ENCODE measurements around the gene ASB18. TPM values are rescaled to one million over a fixed set of nuclear protein-coding genes. Genes with fewer than 3 reads are reported as not detected.
A peak's percentile ranks its signal among the peaks of the same experiment; 100 is the strongest.

The ASB18 gene
- total RNA-seq, 2 donors from 2014 or later: not detected

DNA sequence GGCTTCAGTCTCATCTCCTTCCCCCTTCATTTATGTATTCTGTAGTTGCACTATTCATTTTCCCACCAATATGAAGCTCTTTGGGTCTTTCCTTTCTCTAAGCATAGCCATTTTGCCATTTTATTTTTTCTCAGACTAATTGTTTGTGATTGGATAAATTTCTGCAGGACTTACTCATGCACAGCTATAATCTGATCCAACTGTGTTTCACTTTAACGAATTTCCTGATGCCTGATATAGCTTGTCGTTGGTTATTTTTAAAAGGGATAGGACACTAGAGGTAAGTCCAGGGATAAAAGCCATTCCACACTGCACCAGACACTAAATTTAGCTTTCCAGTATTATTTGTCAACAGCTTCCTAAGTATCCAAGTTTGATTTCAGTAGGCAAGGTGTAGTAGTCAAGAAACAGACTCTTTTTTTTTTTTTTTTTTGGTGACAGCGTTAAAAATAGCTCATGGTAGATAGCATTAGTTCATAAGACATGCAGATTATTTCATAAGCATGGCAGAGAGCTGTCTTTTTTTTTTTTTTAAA is 17.4 kb downstream of the ASB18 start:
- Mint-ChIP-seq H3K4me3 (no peak overlapping the region), H3K9me3 (no peaks in the 10 kb centered on the region), H3K27ac (no peak overlapping the region), H3K36me3 (no peaks in the 10 kb centered on the region), H3K27me3 (peaks cover 19 to 40% of the 10 kb centered on the region in 2 donors), H3K4me1 (ENCODE audit: low read depth in 2 of 2) (no peaks in the 10 kb centered on the region)
- no peak for DNase-seq (ENCODE audit: low spot score)
- ATAC-seq: no peak

DNA sequence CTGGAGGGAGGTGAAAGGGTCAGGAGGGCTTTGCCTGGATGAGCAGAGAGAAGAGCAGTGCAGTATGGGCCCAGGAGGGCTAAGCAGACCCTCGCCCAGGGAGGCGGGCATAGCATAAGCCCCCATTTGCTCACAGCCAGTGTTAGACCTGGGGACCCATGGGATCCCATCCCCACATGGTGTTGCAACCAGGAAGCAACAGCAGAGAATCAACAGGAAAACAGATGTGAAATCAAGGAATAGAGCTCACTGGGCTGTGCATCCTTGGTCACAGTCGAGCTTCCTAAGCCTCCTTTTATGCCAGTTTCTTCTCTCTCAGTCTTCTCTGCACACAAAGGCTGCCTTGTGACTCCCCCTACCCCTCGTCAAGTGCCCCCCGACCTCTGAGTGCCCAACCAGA is 19.9 kb downstream of the ASB18 start:
- no peak for ATAC-seq
- Mint-ChIP-seq H3K27ac (no peak overlapping the region), H3K4me1 (ENCODE audit: low read depth in 2 of 2) (no peaks in the 10 kb centered on the region), H3K9me3 (no peaks in the 10 kb centered on the region), H3K4me3 (no peak overlapping the region), H3K27me3 (peaks cover 17 to 26% of the 10 kb centered on the region in 2 donors), H3K36me3 (no peaks in the 10 kb centered on the region)
- DNase-seq (ENCODE audit: low spot score): no peak

DNA sequence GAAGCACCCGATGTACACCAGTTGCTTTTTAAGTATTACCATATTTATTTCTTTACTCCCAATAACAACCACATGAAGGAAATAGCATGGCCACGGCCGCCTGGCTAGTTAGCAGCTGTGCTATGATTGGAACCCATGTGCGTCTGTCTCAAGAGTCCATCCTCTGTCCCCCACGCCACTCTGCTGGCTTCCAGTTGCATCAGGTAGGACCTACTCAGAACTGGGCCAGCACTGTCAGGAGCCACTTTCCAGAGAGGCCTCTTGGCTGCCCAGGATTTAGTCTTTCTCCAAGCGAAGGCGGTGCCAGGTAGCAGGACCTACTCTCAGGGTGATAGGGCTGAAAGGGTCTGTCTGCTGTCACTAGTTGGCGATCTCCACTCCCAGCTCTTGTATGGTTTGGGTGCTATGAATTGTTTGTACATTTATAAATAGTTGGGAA is 22.1 kb downstream of the ASB18 start:
- DNase-seq (ENCODE audit: low spot score): no peak
- no peak overlapping the region for H3K27ac Mint-ChIP-seq

DNA sequence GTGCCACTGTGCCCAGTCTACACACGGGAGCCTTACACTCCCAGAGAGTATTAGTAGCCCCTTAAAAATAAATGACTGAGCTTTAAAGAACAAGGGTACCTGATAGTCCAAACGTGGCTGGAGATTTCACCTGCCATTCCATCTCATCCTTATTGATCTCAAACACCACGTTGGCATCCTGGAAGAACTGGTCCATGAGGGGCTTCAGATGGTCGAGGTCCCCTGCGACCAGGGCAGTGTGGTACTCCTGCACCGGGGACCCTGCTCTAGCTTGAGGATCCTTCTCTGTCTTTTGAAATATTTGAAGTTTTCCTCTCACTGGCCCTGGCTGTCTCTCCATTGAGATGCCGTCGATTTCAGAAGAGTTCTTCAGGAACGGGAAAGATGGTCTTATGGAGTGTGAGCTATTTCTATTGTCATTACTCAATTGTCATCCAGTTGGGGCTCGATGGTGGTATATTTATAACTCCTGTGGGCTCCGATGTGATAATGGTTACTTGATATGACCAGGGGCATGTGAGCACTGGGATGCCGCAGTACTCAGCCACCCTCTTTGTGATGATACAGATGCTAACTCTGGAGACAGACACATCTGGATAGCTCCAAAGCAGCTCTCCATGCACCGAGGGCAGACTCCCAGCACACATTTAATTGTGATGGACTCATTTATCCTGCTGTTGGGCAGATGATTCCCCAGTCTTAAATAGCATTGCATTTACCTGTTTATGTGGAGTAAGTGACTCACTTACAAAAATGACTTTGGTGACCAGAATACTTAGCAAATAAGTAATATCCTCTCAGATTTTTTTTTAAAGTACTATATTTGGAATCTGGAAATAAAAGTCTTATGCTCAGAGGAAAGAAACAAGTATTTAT is 22.8 kb downstream of the ASB18 start:
- no peaks in the 10 kb centered on the region for H3K9me3 Mint-ChIP-seq

More for the DNA sequence above, 22.1 kb downstream of the ASB18 start:
- Mint-ChIP-seq H3K4me1 (ENCODE audit: low read depth in 2 of 2) (peaks cover 0 to 3% of the 10 kb centered on the region in 2 donors), H3K27me3 (peaks cover 18 to 28% of the 10 kb centered on the region in 2 donors), H3K36me3 (no peaks in the 10 kb centered on the region), H3K4me3 (no peak overlapping the region), H3K9me3 (no peaks in the 10 kb centered on the region)
- ATAC-seq: no peak

DNA sequence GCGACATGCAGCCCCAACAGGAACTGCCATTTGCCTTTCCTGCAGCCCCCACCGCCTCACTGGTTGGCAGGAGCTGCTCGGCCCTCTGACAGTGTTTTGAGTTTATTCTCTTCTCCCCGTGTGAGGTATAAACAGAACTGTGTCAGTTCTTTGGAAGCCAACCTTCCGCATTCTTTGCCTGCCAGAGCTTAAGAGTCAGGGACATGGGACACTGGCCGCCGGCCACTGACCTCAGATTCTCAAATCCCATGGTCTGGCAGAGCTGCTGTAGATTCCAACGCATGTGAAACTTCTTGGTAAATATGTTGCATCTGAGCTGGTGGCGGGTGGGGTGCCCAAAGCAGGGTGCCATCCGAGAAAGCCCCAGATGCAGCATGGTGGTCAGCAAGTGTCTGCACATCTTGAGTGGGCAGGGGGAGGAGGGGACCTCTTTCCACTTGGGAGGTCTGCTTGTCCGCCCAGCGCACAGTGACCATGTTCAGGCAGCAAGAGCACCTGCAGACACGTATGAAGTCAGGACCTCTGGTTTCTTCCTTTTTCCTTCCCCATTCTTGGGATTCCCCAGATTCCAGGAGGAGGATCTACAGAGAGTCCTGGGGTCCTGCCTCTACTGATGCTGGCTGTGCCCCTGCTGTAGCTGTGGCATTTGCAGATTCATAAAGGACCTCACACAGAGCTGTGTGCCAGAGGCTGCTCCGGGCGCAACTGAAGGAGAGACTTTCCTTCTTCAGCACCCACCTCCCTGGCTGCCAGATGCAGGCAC is 23.8 kb downstream of the ASB18 start:
- Mint-ChIP-seq H3K36me3 (no peaks in the 10 kb centered on the region), H3K27me3 (peaks cover 21 to 26% of the 10 kb centered on the region in 2 donors), H3K4me3 (no peak overlapping the region), H3K27ac (no peak overlapping the region), H3K4me1 (ENCODE audit: low read depth in 2 of 2) (peaks cover 0 to 3% of the 10 kb centered on the region in 2 donors), H3K9me3 (no peaks in the 10 kb centered on the region)
- ATAC-seq (no peak), DNase-seq (ENCODE audit: low spot score) (no peak)

More for the DNA sequence above, 22.8 kb downstream of the ASB18 start:
- Mint-ChIP-seq H3K27me3 (peaks cover 18 to 25% of the 10 kb centered on the region in 2 donors), H3K4me3 (no peak overlapping the region), H3K27ac (no peak overlapping the region), H3K36me3 (no peaks in the 10 kb centered on the region), H3K4me1 (ENCODE audit: low read depth in 2 of 2) (peaks cover 0 to 3% of the 10 kb centered on the region in 2 donors)
- ATAC-seq: no peak
- no peak for DNase-seq (ENCODE audit: low spot score)

DNA sequence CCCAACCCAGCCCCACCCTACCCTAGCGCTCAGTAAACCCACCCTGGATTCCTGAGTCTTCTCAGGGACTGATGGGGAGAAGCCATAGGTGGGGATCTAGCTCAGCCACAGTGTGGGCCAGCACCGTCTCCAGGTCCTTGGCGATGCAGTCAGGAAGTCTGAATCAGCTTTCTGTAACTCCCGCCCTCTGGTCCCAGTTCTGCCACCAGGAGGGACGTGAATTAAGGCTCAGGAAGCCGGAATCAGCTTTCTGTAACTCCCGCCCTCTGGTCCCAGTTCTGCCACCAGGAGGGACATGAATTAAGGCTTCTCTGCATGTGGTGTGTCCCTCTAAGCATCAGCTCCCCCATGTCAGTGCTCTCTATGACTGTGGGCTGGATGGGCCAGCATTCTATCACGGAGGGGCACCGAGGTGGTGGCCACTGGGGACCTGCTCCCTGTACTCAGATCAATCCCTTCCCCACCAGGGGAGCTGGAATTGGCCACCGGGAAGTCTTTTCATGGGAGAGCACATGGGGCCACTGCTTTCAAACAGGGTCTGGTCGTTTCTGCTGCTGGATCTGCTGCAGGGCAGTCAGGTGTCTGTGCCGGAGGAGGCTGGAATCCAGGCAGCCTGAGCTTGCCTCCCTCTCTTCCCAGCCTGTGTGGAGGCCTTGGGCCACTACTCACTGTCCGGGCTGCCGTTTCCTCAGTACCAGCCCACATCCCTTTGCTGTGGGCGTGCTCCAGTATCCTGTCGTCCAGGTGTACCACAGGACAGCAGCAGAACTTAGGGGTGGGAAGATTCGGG is 24.7 kb downstream of the ASB18 start:
- no peak for DNase-seq (ENCODE audit: low spot score)
- no peak overlapping the region for H3K27ac Mint-ChIP-seq
- H3K36me3 Mint-ChIP-seq: no peaks in the 10 kb centered on the region
- H3K4me1 Mint-ChIP-seq (ENCODE audit: low read depth in 2 of 2): peaks cover 0 to 3% of the 10 kb centered on the region in 2 donors
- no peaks in the 10 kb centered on the region for H3K9me3 Mint-ChIP-seq
- H3K27me3 Mint-ChIP-seq: peaks cover 25 to 27% of the 10 kb centered on the region in 2 donors
- no peak overlapping the region for H3K4me3 Mint-ChIP-seq
- ATAC-seq: no peak

DNA sequence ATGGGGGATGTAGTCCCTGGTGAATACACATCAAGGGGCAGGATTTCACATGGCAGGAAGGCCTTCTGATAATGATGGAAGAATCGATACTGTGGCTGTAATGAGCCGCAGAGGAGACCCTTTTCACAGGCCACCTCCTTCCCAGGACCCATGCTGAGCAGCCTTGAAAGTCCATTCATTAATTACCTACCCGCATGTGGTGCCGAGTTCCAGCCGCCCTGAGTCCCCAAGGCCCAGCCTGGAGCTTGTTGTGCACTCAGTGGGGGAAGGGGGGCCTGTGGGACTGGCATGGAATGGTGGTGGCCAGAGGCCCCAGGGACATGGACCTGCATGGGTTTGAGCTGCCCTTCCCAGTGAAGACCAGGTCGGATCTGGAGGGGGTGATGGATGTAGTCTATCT is 25.5 kb downstream of the ASB18 start:
- no peak overlapping the region for H3K4me3 Mint-ChIP-seq
- H3K27me3 Mint-ChIP-seq: peaks cover 29 to 33% of the 10 kb centered on the region in 2 donors
- H3K4me1 Mint-ChIP-seq (ENCODE audit: low read depth in 2 of 2): peaks cover 0 to 3% of the 10 kb centered on the region in 2 donors
- H3K36me3 Mint-ChIP-seq: no peaks in the 10 kb centered on the region
- DNase-seq (ENCODE audit: low spot score) (no peak), ATAC-seq (no peak)
- H3K9me3 Mint-ChIP-seq: no peaks in the 10 kb centered on the region
- no peak overlapping the region for H3K27ac Mint-ChIP-seq

DNA sequence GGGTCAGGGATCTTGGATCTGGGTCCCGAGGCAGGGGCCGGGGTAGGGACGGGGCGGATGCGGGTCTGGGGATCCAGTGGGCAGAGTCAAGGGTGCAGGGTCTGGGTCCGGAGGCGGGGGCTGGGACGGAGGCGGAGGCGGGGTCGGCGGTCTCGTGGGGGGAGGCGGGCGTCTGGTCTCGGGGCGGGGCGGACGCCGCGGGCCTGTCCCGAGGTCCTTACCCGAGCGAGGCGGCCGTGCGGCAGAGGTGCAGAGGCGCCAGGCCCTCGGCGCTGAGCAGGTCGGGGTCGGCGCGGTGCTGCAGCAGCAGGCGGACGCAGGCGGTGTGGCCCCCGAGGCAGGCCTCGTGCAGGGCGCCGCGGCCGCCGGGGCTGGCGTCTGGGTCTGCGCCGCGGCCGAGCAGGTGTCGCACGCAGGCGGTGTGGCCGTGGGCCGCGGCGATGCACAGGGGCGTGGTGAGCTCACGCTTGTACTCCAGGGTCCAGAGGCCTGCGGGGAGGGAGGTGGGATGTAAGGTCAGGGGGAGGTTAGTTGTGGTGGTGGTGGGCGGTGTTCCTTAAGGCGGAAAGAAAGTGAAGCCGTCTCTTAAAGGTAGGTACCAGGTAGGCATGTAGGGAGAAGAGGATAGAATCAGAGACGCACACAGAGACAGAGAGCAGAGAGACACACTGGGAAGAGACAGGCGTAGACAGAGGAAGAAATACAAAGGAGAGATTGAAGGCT is 26.6 kb downstream of the ASB18 start:
- no peak for DNase-seq (ENCODE audit: low spot score)

DNA sequence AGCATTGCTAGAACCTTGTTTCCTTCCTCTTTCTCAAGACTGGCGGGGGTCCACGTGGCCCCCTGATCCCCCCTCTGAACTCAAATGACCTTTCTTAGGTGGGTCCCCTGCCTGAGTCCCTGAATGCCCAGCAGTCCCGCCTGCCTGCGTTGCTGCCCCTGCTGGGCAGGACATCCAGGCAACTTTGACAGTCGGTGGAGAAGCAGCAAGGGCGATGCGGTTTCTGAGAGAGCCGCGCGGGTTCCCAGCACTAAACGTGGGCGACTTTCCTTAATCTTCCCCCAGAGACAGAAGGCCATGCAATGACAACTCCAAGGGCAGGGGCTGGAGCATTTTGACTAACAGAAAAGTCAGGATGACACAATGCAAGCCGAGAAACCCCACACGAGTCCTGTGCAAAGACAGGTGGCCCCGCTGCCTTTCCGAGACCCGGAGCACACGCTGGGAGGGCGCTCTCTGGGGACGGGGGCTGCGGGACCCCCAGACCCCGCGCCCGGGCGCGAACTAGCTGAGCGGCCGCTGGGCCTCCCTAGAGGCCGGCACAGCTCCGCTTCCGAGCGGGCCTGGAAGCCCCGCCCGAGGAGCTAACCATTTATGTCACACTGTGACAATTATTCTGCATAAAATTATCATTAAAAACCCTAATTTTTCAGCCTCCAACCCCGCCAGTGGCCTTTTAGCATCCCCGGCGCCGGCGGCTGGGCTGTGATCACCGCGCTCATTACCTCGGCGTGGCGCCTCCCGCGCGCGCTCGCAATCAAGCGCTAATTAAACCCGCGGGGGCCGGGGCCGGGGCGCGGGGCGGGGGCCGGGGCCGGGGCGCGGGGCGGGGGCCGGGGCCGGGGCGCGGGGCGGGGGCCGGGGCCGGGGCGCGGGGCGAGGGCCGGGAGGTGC is 27.4 kb downstream of the ASB18 start:
- no peak overlapping the region for H3K27ac Mint-ChIP-seq
- H3K36me3 Mint-ChIP-seq: peaks cover 7% of the 10 kb centered on the region
- no peak for ATAC-seq
- peaks cover 0 to 3% of the 10 kb centered on the region in 2 donors for H3K4me1 Mint-ChIP-seq (ENCODE audit: low read depth in 2 of 2)
- no peaks in the 10 kb centered on the region for H3K9me3 Mint-ChIP-seq
- H3K27me3 Mint-ChIP-seq: peaks cover 32 to 49% of the 10 kb centered on the region in 2 donors
- DNase-seq (ENCODE audit: low spot score): no peak
- H3K4me3 Mint-ChIP-seq: no peak overlapping the region

More for the DNA sequence above, 26.6 kb downstream of the ASB18 start:
- peaks cover 0 to 3% of the 10 kb centered on the region in 2 donors for H3K4me1 Mint-ChIP-seq (ENCODE audit: low read depth in 2 of 2)
- no peak overlapping the region for H3K4me3 Mint-ChIP-seq
- peaks cover under 1% of the 10 kb centered on the region for H3K36me3 Mint-ChIP-seq
- no peaks in the 10 kb centered on the region for H3K9me3 Mint-ChIP-seq
- no peak overlapping the region for H3K27ac Mint-ChIP-seq
- H3K27me3 Mint-ChIP-seq: peaks cover 29 to 41% of the 10 kb centered on the region in 2 donors
- peak in 1 of 2 donors; percentile 38 for ATAC-seq

DNA sequence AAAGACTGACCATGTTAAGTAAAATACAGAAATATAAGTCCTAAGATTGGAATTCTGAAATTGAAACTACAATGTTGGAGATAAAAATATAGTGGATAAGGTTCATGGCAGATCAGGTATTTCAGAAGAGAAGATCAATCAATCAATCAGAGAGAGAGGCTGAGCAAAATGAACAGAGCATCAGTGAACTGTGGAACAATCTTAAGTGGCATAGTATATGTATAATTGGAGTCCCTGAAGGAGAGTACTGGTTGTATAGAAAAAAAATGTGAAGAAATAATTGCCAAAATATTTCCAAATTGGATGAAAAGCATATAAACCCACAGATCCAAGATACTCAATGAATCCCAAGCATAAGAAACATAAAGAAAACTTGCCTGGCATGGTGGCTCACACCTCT is 35.0 kb downstream of the ASB18 start:
- peaks cover 9% of the 10 kb centered on the region for H3K9me3 Mint-ChIP-seq
- H3K4me3 Mint-ChIP-seq: no peak overlapping the region
- H3K27ac Mint-ChIP-seq: no peak overlapping the region
- DNase-seq (ENCODE audit: low spot score): no peak
- ATAC-seq: no peak
- H3K4me1 Mint-ChIP-seq (ENCODE audit: low read depth in 2 of 2): no peaks in the 10 kb centered on the region
- peaks cover 13 to 62% of the 10 kb centered on the region in 2 donors for H3K27me3 Mint-ChIP-seq
- peaks cover 24% of the 10 kb centered on the region for H3K36me3 Mint-ChIP-seq

DNA sequence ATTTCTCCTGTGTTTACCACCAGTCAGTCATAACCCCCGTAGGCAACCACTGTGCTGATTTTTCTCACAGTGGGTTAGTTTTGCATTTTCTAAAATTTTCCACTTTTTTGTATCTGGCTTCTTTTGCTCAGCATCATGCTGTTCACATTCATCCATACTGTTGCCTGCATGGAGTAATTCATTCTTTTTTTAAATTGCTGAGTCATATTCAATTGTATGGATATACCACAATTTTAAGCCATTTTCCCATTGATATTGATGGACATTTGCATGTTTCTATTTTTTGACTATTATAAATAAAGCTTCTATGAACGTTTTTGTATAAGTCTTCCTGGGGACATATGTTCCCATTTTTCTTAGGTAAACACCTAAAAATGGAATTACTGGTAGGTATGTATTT is 40.5 kb downstream of the ASB18 start:
- peaks cover 10% of the 10 kb centered on the region for H3K36me3 Mint-ChIP-seq
- peaks cover 12 to 19% of the 10 kb centered on the region in 2 donors for H3K27me3 Mint-ChIP-seq
- no peak overlapping the region for H3K4me3 Mint-ChIP-seq
- peaks cover 6% of the 10 kb centered on the region for H3K9me3 Mint-ChIP-seq
- no peak for DNase-seq (ENCODE audit: low spot score)
- no peaks in the 10 kb centered on the region for H3K4me1 Mint-ChIP-seq (ENCODE audit: low read depth in 2 of 2)
- no peak for ATAC-seq
- H3K27ac Mint-ChIP-seq: no peak overlapping the region

DNA sequence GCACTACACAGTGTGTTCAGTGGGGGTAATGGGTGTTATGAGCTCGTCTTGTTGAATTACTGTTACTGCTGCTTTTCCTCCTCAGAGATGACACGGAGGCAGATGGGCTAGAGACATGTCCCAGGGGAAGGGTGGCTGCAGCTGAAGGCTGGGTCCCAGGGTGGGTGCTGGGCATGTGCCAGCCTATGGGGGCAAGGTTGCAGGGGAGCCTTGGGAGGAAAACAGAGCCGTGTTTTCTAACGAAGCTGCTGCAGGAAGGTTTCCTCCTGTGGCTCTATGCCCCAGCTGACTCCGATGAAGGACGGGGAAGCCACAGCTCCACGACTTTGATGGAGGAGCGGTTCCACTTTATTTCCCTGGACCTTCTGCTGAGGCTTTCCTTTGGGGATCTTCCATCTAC is 42.4 kb downstream of the ASB18 start:
- Mint-ChIP-seq H3K4me3 (no peak overlapping the region), H3K27me3 (peaks cover 7 to 11% of the 10 kb centered on the region in 2 donors), H3K36me3 (no peaks in the 10 kb centered on the region), H3K9me3 (peaks cover 2% of the 10 kb centered on the region), H3K4me1 (ENCODE audit: low read depth in 2 of 2) (no peaks in the 10 kb centered on the region), H3K27ac (no peak overlapping the region)
- DNase-seq (ENCODE audit: low spot score) (no peak), ATAC-seq (no peak)
